Measurements from ENCODE around the gene MYH7.

MYH7 gene

DNA sequence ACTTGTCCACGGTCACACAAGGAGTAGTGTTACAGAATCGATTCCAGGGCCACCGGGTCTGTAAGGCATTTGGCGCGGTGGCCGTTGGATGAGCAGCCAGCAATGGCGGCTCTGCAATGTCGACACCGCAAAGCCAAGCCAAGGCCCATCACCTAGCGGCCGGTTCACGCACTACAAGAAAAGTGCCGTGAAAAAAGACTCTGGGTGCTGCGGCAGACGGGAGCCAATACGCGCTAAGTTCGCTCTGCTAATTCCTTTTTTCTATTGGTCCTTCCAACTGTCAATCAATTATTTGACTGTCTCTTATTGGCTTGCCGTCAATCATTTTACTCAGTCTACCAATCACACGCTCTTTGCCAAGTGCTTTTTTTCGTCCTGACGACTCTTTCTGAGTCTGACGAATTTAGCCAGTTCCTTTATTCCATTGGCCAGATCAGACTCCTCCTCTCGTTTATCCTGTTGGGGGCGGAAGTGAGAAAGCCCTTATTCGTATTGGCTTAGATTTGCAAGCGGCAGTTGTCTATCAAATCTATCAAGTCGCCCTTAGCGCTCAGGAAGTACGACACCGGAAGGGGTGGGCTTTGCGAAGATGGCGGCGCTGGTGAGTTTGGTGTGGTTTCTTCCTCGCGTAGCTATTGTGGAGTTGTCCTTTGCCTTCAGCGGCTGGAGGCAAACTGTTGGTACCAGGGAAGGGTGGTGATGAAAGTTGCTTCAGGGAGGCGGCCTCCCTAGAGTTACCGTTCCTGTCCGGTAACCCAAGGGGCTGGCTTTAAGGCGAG lies 33.9 kb upstream of the MYH7 start, which contains the start of gene NGDN (continued):
- TF ChIP-seq ZNF24 (tag by site-specific recombination; IDR thresholded peaks at IDR 0.05) (peak; percentile 46; the same call in 1 of the 2 replicates), KLF10 (tag by site-specific recombination; IDR thresholded peaks at IDR 0.05) (no peak), ZSCAN23 (tag by site-specific recombination; IDR thresholded peaks at IDR 0.05) (no peak), ZNF248 (tag by site-specific recombination; IDR thresholded peaks at IDR 0.05) (no peak), OVOL3 (tag by site-specific recombination; IDR thresholded peaks at IDR 0.05) (no peak), ZNF426 (tag by site-specific recombination; IDR thresholded peaks at IDR 0.05) (no peak), ZSCAN16 (tag by site-specific recombination; IDR thresholded peaks at IDR 0.05) (no peak), MZF1 (tag by site-specific recombination; IDR thresholded peaks at IDR 0.05; ENCODE audit: borderline replicate concordance) (no peak), ZNF621 (tag by site-specific recombination; IDR thresholded peaks at IDR 0.05) (no peak), ZNF600 (tag by site-specific recombination; IDR thresholded peaks at IDR 0.05) (0 out of 2 replicates have a peak, but pooled peaks have one; percentile 21), HOXC10 (CRISPR knock-in tag; IDR thresholded peaks at IDR 0.05) (no peak), ZNF202 (tag by site-specific recombination; IDR thresholded peaks at IDR 0.05; ENCODE audit: borderline replicate concordance) (no peak), ZNF311 (tag by site-specific recombination; IDR thresholded peaks at IDR 0.05; ENCODE audit: borderline replicate concordance) (no peak), ZNF530 (tag by site-specific recombination; IDR thresholded peaks at IDR 0.05; ENCODE audit: low read depth) (no peak), ZFP3 (tag by site-specific recombination; IDR thresholded peaks at IDR 0.05; ENCODE audit: low read depth) (no peak), ZNF571 (tag by site-specific recombination; IDR thresholded peaks at IDR 0.05) (no peak), ZXDB (tag by site-specific recombination; IDR thresholded peaks at IDR 0.05) (peak; percentile 30; the same call in 1 of the 2 replicates), ZNF350 (tag by site-specific recombination; IDR thresholded peaks at IDR 0.05) (peak; percentile 99), ZNF138 (tag by site-specific recombination; IDR thresholded peaks at IDR 0.05; ENCODE audit: borderline replicate concordance) (no peak), ZNF645 (tag by site-specific recombination; IDR thresholded peaks at IDR 0.05) (no peak), HOXA7 (CRISPR knock-in tag; IDR thresholded peaks at IDR 0.05; ENCODE audit: borderline replicate concordance) (no peak), ZNF701 (tag by site-specific recombination; IDR thresholded peaks at IDR 0.05) (no peak), ZNF521 (tag by site-specific recombination; IDR thresholded peaks at IDR 0.05) (no peak), ZNF473 (tag by site-specific recombination; IDR thresholded peaks at IDR 0.05) (no peak), TSHZ1 (tag by site-specific recombination; IDR thresholded peaks at IDR 0.05; ENCODE audit: borderline replicate concordance) (no peak), ZNF18 (tag by site-specific recombination; IDR thresholded peaks at IDR 0.05) (peak; percentile 48; the same call in 1 of the 2 replicates), ZNF623 (tag by site-specific recombination; IDR thresholded peaks at IDR 0.05) (no peak), ZNF707 (tag by site-specific recombination; IDR thresholded peaks at IDR 0.05) (no peak), ZNF10 (tag by site-specific recombination; IDR thresholded peaks at IDR 0.05) (no peak), ZNF529 (tag by site-specific recombination; IDR thresholded peaks at IDR 0.05; ENCODE audit: insufficient replicate concordance) (no peak)
- TF ChIP-seq, protein P1, sequence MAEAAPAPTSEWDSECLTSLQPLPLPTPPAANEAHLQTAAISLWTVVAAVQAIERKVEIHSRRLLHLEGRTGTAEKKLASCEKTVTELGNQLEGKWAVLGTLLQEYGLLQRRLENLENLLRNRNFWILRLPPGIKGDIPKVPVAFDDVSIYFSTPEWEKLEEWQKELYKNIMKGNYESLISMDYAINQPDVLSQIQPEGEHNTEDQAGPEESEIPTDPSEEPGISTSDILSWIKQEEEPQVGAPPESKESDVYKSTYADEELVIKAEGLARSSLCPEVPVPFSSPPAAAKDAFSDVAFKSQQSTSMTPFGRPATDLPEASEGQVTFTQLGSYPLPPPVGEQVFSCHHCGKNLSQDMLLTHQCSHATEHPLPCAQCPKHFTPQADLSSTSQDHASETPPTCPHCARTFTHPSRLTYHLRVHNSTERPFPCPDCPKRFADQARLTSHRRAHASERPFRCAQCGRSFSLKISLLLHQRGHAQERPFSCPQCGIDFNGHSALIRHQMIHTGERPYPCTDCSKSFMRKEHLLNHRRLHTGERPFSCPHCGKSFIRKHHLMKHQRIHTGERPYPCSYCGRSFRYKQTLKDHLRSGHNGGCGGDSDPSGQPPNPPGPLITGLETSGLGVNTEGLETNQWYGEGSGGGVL (tag by site-specific recombination; IDR thresholded peaks at IDR 0.05): no peak
- TF ChIP-seq, protein P2, sequence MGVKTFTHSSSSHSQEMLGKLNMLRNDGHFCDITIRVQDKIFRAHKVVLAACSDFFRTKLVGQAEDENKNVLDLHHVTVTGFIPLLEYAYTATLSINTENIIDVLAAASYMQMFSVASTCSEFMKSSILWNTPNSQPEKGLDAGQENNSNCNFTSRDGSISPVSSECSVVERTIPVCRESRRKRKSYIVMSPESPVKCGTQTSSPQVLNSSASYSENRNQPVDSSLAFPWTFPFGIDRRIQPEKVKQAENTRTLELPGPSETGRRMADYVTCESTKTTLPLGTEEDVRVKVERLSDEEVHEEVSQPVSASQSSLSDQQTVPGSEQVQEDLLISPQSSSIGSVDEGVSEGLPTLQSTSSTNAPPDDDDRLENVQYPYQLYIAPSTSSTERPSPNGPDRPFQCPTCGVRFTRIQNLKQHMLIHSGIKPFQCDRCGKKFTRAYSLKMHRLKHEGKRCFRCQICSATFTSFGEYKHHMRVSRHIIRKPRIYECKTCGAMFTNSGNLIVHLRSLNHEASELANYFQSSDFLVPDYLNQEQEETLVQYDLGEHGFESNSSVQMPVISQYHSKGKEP (tag by site-specific recombination; IDR thresholded peaks at IDR 0.05): no peak

Data from HEK293 (cell line).